A204.1 (cell line): ENCODE measurements around the gene SERPINB1.
"Not testable (repeated sequence)": the region's sequence is repeated elsewhere in the genome, so short reads cannot be mapped to it uniquely, and the experiment has no call there.

Experiments used
- FAIRE-seq: peaks from 2 replicates; lab custom pipeline; 2012; peaks lifted over from hg19 to GRCh38; lab: Jason Lieb, UNC

Gene SERPINB1

DNA sequence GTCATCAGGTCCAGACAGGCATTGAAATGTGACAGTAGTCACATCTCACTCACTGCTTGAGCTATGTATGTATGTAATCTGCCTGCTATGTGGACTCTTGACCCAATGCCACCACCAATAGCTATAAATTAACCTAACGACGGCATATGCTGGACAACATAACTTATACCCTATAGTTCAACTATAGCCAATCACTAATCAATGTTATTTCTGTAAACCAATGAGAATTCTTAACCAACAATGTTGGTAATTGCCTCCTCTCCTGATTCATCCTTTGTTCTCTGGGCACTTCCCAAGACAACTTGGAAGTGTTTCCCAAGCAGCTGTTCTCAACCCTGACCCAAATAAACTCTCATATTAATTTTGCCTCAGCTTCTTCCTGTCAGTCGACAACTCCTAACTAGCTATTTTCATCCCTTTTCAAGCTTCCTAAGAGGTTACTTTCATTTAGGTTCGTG is 24.1 kb upstream of the SERPINB1 start:
- FAIRE-seq, result no peak

DNA sequence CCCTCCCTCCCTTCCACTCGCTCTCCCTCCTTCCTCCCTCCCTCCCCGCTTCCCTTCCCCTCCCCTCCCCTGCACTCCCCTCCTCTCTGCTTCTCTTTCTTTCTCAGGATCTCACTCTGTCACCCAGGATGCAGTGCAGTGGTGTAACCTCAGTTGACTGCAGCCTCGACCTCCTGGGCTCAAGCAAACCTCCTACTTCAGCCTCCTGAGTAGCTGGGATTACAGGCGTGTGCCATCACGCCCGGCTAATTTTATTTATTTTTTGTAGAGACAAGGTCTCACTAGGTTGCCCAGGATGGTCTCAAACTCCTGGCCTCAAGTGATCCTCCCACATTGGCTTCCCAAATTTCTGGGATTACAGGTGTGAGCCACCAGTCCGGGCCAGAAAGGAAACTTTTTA is 23.6 kb upstream of the SERPINB1 start:
- FAIRE-seq, result no peak

DNA sequence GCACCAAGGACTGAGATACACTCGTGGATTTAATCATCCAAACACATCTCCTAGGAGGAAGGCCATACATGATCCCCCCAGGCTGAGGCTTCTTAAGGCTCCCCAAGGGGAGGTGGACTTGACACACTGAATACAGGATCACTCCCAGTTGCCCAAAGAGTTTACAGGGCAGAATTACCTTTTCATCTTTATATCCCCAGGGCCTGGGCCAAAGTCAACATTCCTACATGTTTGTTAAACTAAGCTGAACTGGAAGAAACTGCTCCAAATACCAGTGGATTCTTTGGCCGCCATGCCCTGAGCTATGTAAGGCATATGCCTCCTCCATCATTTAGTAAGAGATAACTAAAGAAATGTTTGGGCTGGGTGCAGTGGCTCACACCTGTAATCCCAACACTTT is 22.2 kb upstream of the SERPINB1 start:
- no peak for FAIRE-seq

DNA sequence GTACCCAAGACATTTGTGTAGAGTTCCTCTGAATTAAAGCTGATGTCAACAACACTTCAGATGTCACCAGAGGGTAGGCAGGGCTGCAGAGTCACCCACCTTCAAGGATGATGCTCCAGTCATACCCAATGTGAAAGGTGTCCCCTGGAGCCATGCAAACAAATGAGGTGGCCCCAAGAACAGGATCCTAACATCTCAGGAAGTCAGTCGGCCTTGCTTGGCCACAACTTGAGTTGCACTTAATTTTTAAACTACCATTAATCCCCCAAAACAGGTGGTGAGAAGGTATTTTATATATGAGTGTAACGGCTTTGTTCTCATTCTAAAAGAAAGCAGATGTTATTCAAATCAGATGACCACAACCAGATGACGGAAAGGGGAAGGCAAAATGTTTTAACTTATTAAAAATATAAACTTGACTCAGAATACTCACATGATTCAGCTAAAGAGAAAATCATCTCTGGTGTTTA is 21.1 kb upstream of the SERPINB1 start:
- no peak for FAIRE-seq

DNA sequence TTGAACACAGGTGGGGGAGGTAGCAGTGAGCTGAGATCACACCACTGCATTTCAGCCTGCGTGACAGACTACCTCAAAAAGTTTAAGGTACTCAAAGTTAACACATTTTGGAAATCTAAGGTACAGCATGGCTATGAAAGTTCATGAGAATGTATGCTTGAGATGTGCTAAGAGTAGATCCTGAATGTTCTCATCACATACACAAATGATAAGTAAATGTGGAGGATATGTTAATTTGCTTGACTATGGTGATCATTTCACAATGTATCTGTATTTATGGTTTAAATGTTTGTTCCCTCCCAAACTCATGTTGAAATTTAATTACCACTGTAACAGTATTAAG is 20.1 kb upstream of the SERPINB1 start:
- FAIRE-seq, result no peak

DNA sequence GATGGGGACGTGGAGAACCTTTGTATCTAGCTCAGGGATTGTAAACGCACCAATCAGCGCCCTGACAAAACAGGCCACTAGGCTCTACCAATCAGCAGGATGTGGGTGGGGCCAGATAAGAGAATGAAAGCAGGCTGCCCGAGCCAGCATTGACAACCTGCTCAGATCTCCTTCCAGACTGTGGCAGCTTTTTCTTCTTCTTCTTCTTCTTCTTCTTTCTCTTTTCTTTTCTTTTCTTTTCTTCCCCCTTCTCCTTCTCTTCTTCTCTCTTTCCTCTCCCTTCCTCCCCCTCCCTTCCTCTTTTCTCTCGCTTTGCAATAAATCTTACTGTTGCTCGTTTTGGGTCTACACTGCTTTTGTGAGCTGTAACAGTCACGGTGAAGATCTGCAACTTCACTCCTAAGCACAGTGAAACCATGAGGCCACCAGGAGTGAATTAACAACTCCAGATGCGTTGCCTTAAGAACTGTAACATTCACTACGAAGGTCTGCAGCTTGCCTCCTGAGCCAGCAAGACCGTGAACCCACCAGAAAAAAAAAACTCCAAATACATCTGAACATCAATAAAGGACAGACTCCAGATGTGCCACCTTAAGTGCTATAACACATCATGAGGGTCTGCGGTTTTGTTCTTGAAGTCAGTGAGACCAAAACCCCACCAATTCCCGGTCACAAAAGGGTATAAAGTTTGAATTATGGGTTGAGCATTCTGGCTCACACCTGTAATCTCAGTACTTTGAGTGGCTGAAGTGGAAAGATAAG is 19.6 kb upstream of the SERPINB1 start:
- no peak for FAIRE-seq

DNA sequence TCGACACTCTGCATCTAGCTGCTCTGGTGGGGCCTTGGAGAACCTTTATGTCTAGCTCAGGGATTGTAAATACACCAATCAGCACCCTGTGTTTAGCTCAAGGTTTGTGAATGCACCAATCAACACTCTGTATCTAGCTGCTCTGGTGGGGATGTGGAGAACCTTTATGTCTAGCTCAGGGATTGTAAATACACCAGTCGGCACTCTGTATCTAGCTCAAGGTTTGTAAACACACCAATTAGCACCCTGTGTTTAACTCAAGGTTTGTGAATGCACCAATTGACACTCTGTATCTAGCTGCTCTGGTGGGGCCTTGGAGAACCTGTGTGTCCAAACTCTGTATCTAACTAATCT is 19.0 kb upstream of the SERPINB1 start:
- not testable (repeated sequence) for FAIRE-seq

DNA sequence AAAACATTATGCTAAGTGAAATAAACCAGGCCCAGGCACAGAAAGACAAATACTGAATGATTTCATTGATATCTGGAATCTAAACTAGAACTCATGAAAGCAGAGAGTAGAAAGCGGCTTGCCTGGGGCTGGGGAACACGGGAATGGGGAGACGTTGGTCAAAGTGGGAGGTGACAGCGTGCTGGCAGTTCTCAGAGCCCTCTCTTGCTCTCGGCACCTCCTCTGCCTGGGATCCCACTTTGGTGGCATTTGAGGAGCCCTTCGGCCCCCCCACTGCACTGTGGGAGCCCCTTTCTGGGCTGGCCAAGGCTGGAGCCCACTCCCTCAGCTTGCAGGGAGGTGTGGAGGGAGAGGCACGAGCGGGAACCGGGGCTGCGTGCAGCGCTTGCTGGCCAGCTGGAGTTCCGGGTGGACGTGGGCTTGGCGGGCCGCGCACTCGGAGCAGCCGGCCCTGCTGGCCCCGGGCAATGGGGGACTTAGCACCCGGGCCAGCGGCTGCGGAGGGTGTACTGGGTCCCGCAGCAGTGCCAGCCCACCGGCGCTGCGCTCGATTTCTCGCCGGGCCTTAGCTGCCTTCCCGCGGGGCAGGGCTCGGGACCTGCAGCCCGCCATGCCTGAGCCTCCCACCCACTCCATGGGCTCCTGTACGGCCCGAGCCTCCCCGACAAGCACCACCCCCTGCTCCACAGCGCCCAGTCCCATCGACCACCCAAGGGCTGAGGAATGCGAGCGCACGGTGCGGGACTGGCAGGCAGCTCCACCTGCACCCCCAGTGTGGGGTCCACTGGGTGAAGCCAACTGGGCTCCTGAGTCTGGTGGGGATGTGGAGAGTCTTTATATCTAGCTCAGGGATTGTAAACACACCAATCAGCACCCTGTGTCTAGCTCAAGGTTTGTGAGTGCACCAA is 18.4 kb upstream of the SERPINB1 start:
- not testable (repeated sequence) for FAIRE-seq

DNA sequence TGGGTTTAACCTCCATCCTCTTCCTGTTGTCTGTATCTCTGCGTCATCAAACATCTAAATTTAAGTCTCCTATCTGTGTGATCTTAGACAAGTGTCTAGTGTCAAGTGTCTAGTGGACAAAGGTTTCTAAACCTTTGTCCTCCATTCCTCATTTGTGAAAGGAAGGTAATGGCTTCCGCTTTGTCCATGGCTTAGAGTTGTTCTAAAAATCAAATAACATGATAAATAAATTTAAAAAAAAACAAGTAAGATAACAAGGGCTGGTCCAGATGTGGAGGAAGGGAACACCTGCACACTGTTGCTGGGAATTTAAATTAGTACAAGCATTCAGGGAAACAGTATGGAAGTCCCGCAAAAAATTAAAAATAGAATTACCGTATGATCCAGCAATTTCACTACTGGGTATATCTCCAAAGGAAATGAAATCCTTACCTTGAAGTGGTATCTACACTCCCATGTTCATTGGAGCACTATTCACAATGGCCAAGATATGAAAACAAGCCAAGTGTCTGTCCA is 17.6 kb upstream of the SERPINB1 start:
- FAIRE-seq, result no peak

DNA sequence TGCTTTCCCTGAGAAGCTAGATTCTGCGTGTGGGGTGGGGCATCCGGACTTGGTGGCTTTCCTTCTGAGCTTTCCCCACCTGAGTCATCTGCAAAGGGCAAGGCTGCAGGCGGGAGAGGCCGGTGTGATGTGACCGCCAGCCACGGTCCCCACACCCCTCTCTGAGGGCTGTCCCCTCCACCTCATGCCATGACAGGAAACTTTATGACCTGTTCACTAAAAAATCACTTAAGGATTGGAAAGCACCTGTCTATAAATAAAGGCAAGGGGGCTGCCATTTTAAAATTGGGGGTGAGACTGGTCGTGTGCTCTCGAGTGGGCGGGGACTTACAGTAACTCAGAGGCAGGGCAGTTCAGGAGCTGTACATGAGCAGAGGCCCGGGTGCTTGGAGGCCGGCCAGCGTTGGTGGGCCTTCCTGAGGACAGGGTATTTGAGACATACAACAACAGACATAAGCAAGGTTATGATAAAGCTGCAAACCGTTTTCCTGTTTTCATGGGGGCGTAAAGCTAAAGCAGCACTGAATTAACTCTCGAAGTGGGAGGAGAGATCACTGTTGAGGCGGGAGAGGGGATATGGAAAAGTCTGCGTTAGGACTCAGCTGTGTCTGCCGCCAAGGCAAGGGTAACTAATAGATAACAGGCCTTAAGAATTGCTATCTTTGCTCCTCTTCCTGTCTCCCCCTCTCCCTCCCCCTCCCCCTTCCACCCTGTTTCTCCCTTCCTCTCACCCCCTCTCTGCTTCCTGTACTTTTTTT is 16.1 kb upstream of the SERPINB1 start:
- no peak for FAIRE-seq

DNA sequence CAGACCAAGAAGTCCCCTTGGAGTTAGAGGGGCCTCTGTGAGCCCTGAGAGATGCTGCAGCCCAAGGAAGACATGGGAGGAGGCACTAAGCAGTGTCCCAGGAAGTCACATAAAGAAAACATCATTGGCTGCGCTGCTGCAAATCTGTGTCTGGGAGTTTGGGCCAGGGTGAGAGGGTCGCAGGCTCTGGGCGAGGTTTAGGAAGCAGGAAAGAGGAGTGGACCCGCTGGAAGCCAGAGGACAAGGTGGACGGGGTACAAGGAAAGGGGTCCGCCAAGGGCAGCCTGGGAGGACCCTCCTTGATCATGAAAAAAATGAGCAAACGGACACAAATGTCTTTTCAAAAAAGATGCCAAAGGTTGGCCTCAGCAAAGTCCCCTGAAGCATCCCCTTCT is 15.5 kb upstream of the SERPINB1 start:
- no peak for FAIRE-seq

DNA sequence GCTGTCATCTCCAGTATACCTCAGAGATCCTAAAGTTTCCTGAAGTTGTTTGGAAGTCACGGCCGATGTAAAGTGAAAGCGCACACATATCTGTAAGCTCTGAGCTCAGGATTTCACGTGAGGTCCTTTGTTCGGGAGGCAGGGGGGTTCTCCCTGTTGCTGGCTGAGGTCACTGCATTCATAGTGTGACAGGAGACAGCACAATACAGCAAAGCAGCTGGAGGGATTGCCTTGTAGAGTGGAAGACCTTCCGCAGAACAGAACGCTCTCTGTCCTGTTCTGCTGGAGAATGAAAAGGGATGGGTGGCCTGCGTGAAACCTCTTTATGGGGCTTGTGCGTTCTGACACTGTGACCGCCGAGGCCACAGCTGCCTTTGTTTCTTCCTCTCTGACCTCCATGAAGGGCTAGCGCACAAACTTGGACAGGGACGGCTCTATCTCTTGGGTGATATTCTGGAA is 13.4 kb upstream of the SERPINB1 start:
- FAIRE-seq, result no peak

DNA sequence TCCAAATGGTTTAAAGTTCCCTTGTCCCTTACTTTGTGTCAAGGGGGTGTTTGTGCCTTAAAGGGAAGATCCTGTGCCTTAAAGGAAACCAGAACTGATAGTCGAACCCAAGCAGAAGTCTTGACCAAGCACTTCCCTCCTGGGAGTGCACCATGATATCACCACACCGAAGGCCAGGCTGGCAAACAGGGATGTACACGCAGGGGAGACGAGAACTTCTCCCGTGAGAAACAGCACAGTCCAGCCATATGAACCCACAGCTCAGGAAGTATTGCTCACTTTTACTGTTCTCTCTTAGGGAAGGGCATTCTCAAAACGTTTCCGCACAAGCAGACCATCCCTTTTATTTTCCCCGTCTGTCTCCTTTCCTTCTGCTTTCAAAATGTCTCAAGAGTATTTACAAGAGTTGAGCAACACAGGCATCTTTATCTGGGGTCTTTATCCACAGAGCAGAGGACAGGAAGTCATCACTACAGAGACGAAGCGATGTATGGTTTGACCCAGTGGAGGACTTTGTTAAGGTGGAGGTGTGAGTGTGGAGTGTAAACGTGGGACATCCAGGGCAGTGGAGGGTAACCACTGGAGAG is 12.8 kb upstream of the SERPINB1 start:
- no peak for FAIRE-seq

DNA sequence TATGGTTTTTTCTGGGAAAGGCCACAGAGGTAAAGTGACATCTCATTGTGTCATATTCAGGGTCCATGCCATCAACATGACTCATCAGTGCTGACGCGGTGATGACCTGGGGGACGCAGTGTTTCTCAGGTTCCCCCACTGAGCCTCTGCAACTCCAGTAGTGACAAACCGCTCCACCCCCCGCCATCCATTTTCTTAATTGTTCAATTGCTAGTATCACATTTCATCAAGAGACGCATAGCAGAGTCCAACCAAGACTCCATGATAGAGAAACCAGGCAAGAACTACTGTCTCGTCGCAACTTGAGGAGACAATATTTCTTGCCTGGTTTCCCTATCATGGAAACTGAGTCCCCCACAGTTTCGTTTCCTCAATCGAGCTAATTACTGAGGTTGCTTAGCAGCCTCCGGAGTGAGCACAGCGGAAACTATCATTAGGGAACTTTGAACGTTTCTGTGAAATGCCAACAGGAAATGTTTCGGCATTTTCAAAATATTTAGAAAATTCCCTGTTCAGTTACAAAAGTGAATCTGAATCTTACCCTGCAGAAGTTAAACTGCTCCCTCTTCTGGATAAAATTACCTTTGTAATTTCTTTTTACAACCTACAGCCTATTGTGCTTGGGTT is 12.2 kb upstream of the SERPINB1 start:
- peak; percentile 96 for FAIRE-seq

DNA sequence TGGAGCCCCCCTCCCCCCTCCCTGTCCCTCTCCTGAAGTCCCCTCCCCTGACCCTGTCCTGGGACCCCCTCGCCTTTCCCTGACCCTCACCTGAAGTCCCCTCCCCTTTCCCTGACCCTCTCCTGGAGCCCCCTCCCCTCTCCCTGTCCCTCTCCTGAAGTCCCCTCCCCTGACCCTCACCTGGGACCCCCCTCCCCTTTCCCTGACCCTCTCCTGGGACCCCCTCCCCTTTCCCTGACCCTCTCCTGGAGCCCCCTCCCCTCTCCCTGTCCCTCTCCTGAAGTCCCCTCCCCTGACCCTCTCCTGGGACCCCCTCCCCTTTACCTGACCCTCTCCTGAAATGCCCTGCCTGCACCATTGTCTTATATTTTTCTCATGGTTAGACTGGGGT is 11.7 kb upstream of the SERPINB1 start:
- not testable (repeated sequence) for FAIRE-seq

DNA sequence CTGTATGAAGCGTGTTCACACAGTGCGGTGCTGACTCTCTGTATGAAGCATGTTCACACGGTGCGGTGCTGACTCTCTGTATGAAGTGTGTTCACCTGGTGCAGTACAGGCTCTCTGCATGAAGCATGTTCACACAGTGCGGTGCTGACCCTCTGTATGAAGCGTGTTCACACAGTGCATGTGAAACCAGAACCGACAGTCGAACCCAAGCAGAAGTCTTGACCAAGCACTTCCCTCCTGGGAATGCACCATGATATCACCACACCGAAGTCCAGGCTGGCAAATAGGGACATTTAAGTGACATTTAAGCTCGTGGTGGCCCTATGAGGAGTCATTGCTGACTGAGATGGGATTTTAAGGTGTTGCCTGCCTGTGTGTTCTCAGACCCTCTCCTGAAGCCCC is 11.3 kb upstream of the SERPINB1 start:
- no peak for FAIRE-seq

DNA sequence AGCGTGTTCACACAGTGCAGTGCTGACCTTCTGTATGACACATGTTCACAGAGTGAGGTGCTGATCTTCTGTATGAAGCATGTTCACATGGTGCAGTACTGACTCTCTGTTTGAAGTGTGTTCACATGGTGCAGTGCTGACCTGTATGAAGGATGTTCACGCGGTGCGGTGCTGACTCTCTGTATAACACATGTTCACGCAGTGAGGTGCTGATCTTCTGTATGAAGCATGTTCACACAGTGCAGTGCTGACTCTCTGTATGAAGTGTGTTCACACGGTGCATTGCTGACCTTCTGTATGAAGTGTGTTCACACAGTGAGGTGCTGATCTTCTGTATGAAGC is 10.8 kb upstream of the SERPINB1 start:
- FAIRE-seq, result no peak

DNA sequence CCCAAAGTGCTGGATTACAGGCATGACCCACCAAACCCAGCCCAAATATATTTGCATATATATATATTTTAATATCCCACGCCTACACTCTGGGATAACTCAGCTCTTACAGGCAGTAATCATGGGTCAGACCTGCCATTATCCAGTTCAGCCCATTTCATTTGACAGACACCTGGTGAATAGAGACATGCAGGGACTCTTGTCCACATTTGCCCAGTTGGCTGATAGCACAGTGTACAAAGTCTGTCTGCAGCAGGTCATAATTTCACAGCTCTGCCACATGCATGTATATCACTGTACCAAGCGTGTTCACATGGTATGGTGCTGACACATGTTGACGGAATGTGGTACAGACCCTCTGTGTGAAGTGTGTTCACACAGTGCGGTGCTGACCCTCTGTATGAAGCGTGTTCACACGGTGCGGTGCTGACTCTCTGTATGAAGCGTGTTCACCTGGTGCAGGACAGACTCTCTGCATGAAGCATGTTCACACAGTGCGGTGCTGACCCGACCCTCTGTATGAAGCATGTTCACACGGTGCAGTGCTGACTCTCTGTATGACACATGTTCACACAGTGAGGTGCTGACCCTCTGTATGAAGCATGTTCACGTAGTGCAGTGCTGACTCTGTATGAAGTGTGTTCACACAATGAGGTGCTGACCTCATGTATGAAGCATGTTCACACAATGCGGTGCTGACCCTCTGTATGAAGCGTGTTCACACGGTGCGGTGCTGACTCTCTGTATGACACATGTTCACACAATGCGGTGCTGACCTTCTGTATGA is 10.3 kb upstream of the SERPINB1 start:
- no peak for FAIRE-seq

DNA sequence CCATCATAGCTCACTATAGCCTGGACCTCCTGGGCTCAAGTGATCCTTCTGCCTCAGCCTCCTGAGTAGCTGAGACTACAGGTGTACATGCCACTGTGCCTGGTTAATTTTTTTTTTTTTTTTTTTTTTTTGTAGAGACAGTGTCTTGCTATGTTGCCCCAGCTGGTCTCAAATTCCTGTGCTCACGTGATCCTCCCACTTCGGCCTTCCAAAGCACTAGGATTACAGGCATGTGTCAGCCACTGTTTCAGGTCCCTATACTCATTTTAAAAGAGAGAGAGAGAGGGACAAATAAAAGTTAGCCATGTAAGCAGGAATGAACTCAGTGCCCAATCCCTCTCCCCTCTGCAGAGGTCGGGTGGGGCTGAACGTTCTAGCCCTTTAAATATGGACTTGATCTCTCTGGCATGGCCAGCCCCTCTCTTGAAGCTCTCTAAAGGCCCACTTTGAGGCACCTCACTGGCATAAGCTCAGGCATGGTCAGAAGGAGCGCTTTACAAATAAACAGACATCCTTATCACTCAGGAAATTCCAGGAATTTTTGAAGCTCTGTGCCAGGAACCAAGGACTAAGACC is 9.0 kb upstream of the SERPINB1 start:
- no peak for FAIRE-seq

DNA sequence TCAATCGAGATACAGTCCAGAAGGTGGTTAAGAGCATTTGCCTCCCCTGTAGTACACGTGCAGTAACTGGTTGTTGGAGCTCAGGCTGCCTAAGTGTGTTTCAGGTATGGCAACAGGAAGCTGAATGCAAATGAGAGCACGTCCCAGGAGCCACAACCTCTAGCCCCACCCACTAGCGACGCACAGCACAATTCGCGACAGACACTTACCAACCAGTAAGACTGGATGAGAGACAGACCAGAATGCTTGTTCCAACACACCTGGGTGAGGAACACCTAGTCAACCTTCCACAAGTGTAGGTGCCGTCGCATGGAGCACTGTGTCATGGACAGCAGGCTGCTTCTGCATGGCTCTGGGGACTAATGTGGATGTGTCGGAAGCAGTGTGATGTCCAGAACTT is 7.2 kb upstream of the SERPINB1 start:
- FAIRE-seq, result no peak

DNA sequence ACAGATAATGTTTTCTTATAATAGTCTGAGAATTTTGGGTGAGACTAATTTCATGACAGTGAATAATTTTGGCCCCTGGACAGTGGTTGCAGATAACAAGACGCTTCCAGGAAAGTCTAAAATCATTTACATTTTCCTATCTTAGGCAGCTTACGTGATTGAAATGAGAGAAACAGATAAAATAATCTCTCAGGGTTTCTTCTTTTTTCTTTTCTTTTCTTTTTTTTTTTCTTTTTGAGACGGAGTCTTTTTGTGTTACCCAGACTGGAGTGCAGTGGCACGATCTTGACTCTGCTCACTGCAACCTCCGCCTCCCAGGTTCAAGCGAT is 4.2 kb upstream of the SERPINB1 start:
- FAIRE-seq, result no peak
